DMS79 treated with DMSO at 0.1 percent for 48 hours (cell line): Measurements from ENCODE around the gene RBMS3.

Experiments used
- DNase-seq: peaks from one replicate; lab custom pipeline; 2025; lab: John Stamatoyannopoulos, UW

RBMS3 gene

DNA sequence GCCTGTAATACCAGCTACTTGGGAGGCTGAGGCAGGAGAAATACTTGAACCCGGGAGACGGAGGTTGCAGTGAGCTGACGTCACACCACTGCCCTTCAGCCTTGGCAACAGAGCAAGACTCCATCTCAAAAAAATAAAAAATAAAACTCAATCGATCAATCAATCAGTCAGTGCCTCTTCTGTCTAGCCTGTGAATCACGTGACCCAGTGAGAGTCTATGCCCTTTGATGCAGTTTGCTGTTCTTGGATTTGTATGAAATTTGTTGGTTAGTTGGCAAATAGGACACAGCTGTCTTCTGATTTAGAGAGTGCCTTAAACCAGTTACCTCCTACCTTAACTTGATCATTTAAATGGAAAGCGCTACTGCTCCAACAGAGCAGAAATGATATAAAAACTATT is 3.6 kb upstream of the RBMS3 start:
- no peak for DNase-seq

DNA sequence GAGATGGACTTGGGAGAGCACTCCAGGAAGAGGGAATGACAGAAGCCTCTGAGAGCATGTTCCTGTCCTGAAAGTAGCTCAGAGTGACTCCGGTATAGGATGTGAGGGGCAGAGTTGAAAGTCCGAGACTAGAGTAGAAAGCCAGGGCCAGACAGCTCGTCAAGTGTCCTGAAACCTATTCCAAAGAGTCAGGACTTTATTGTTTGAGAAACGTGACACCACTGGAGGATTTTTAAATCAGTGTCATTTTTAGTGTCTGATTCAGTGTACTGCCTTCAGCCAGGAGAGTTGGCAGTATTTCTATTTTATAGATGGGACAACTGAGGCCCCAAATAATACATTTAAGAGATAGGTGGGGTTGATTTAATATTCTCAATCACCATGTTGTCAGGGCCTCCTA is 1.6 kb upstream of the RBMS3 start:
- DNase-seq = no peak

- DNase-seq = no peak
Measured at GRCh38 chr3:29279806-29280205, 1.1 kb upstream of the RBMS3 start.

- DNase-seq = no peak
Measured at GRCh38 chr3:29281094-29281343, 148 bp downstream of the RBMS3 start.

GRCh38 chr3:29281344-29282241 is 722 bp downstream of the RBMS3 start:
- peak; percentile 29 for DNase-seq

GRCh38 chr3:29282427-29283230 is 1.8 kb downstream of the RBMS3 start:
- peak; percentile 16 for DNase-seq

DNA sequence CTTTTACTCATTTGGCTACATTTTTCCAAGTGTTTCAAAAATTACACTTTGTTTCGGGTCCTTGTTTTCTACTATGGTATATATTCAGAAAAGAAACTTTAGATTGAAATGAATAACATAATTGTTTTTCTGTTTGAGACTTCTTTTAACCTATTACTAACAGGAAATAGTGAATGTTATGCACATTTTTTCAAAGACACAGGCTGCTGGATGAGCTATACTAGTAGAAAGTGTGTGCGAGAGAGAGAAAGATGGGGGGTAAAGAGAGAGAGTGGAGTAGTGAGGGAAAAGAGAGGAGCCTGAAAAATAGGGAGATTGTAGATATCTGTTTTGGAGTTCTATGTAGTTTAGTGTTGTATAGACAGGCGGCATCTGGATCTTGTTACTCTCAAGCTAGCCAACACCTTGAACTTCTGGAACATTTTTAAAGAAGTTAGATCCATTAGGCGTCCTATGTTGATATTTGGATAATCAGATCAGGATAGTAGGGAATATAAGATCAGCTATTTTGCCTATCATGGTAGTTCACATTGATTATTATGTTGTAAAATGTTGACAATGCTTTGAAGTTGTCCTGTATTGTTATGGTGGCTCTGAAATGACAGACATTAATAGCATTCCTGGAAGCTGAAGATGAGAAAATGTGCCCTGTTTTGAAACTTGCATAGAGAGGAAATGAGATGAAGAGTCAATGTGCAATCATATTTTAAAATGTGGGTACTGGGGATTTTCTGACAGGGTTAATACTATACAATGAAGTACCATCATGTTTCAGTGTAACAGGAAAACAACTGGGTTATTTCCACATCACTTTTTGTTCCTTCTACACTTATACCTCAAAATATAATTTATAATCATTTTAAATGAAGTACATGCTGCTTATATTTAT is 2.6 kb downstream of the RBMS3 start:
- DNase-seq = peak; percentile 3

- DNase-seq = no peak
Measured at GRCh38 chr3:29284497-29284896, 3.6 kb downstream of the RBMS3 start.

DNA sequence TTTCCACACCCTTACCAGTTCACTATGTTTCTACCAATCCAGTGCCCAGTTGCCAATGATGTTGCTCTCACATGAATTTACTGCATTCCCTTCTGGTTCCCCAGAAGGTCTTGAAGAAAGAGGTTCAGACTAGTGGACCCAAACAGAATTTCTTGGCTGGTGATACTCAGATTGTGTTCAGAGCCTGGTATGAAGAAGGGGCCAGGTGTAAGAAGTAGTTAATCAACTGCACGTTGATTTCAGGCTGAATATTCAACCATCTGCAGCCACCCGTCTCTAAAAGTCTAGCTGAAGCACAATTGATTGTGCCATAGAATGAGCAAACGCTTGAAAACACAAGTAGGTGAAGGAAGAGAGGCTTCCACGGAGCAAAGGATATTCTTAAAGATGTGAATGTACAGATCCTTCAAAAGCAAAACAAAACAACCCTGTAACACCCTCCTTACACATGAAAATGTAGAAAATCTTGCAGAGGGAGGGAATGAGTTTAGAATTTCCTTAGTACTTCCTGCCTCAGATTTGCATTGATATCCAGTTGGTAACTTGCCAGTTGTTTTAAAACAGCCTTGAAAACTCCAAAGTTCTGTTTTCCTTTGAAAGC is 4.7 kb downstream of the RBMS3 start:
- peak; percentile 32 for DNase-seq

- no peak for DNase-seq
Measured at GRCh38 chr3:29286478-29287240, 5.8 kb downstream of the RBMS3 start.

DNA sequence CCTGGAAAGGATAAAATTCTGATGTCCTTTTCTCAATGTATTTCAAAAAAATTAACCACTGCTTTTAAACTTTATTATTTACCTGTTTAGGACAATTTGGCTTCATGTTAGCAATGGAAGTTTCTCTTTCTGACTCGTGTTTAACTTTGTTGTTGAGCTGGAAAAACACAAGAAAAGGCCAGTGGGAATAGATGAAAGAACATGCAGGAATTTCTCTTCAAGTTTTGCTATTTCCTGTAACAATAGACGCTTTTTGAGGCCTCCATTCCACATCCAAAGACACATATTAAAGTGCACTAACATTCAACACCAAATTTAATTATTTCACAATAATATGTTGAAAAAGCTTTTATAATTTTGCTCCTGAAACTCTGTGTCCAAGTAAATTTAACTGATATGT is 9.7 kb downstream of the RBMS3 start:
- DNase-seq = no peak

DNA sequence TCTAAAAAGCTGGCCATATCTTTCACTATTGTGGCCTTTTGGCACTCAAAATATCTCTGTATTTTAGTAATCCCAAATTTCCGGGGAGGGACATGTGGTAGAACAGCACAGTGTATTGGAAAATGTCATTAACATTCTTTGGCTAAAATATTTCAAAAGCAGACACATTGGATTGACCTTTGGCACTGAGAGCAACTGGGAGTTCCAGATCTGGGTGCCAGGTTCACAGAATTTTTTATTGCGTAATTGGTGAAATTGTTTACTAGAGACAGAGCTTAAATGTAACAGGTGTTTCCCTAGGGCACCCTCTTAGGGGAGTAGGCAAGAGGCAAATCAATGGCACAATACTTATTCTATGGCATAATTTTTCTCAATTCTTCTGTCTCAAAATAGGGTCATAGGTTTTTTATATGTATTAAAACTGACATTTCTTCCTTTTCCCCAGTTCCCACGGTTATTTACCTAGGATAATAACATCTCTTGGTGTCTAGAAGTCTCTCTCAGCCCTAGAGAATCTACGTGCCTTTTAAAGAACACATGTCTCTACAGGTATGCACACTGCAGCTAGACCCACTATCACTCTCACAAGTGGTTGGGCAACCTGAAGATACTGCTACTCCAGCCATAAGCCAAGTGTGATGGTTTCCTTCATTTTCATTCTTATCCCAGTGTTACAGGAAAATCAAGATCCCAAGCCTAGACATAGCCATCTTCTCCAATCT is 10.6 kb downstream of the RBMS3 start:
- DNase-seq = no peak

DNA sequence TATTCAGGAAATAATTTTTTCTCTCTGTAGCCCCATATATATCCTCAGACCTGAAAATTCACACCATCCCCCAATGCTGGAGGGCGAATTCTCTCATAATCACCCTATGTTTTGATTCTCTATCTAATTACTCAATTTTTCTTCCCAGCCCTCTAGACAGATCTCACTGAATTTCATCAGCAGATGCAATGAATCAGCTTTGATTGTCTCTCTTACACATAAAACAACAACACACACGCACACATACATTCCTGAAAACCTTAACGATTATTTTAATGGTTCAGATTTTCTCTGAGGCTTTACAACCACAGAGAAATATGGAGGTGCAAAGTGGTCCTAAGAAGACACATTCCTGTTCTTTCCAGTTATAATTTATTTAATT is 11.1 kb downstream of the RBMS3 start:
- DNase-seq = no peak

- no peak for DNase-seq
Measured at GRCh38 chr3:29293421-29293820, 12.6 kb downstream of the RBMS3 start.

GRCh38 chr3:29297998-29298397 is 17.1 kb downstream of the RBMS3 start:
- DNase-seq = no peak

DNA sequence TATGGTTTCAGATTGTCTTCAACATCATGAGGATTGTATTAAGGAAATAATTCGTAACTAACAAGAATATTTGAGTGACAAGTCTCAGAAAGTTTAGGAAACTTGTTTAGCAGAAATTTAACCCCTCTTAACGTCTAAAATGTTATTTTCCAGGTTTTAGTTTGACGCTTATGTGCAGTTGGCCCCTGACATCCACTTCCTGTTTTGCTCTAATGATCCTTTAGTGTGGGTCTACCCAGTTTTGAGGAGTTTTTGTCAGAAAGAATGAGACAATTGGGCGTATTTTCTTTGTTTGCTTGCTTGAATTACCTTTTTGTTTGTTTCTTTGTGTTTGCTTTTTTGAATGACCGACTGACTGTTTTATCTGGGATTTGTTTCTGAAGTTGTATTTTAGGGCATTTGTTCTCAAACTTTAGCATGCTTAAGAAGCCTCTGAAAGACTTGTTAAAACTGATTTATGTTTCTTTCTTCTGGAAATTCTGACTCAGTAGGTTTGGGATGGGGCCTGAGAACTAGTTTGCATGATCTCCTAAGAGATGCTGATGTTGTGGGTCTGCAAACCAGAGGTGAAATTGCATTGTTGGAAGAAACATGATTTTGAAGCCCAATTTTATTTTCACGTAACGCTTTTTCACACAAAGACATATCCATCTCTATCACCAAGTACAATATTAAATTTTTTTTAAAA is 20.6 kb downstream of the RBMS3 start:
- no peak for DNase-seq

DNA sequence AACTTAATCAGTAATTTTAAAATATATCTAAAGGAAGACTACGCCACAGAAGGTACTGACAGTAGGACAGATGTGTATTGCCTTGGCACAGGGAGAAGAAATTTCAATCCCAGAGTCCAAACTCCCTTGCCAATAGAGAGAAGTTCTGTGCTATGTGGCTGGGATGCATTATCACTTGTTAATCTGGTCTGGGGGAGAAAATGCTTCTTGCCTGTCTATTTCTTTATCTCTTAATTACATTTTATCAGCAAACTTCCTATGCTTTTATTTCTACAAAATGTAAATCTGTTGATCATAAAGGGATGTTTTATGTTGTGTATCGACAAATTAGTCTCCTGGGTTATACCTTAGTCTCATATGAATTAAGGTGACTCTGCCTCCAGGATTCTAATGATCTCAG is 21.7 kb downstream of the RBMS3 start:
- no peak for DNase-seq

- DNase-seq = no peak
Measured at GRCh38 chr3:29307295-29307694, 26.4 kb downstream of the RBMS3 start.

DNA sequence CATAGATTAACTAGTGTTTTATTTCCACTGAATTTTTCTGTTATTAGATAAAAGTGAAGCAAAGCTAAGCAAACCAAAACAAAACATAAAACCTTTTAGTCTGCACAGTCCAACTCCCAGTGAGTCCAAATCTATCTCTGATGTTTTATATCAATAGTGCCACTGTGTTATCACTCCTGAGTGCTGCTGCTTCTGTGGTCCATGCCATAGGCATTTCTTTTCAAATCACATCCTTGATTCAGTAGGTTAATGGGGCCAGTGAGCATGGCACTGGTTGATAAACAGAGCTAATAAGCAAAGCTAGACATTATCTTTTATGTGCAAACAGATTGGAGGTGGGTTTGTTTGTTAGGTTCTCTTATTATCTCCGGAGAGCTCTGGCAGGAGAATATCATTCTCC is 30.0 kb downstream of the RBMS3 start:
- DNase-seq = no peak

DNA sequence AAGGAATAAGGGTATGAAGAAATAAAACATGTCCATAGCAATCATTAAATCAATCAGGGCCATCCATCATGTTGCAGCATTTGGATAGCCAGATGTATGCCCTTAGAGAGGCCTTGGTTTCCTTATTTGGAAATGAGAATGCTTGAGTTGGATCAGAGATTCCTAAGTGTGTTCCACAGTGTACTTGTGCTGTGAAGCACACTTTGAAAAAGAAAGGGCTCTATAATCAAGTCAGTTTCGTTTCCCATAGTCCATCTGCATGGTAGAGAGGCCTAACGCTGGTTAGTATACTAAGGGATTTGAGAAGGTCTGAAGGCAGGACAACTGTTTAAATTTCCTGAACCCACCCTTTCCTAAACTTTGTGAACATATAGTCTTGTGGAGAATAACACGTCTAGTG is 30.9 kb downstream of the RBMS3 start:
- no peak for DNase-seq
